Stimulated activated CD4-positive, alpha-beta T cell treated with anti-CD3 and anti-CD28 coated beads, Interleukin-4, amount 100 ng/mL, for 4 hours (primary cell): Measurements from ENCODE around the gene KRT80.

ENCODE experiments used
- DNase-seq, 2 experiments: peaks; one replicate each; pipeline ENCODE4 v3.0.0-alpha.2; 2020

KRT80 gene

GRCh38 chr12:52210925-52211650 is 19.3 kb upstream of the KRT80 start:
- DNase-seq = no peak

DNA sequence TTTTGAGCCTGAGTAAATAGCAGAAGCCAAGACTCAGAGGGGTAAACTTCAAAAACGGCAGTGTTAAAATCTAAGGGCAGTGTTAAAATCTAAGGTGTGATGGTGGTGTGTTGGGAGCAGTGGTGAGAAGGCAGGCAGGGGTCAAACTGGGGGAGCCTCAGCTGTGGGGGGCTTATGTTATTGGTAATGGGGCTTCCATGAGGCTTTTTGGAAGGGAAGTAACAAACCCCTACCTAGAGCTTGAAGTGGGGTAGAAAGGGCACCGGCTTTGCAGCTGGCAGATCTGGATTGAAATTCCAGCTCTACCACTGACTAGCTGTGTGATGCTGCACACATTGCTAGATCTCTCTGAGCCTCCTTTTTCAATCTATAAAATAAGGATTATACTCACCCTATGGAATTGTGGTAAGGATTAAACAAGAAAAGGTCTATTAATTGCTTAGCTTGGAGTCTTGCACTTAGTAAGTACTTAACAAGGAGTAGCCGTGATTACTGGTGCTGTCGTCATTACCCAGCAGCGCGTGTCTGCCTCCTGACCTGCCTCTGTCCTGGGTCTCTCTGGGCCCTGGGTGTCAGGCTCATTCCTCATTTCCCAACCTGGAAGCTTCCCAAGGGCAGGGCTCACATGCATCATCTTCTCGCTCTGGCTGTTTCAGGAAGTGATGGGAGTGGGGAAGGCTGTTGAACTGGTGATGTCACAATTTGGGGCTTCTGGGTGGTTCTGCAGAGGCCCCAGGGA is 18.5 kb upstream of the KRT80 start:
- no peak for DNase-seq

GRCh38 chr12:52209321-52209720 is 17.5 kb upstream of the KRT80 start:
- DNase-seq = no peak

DNA sequence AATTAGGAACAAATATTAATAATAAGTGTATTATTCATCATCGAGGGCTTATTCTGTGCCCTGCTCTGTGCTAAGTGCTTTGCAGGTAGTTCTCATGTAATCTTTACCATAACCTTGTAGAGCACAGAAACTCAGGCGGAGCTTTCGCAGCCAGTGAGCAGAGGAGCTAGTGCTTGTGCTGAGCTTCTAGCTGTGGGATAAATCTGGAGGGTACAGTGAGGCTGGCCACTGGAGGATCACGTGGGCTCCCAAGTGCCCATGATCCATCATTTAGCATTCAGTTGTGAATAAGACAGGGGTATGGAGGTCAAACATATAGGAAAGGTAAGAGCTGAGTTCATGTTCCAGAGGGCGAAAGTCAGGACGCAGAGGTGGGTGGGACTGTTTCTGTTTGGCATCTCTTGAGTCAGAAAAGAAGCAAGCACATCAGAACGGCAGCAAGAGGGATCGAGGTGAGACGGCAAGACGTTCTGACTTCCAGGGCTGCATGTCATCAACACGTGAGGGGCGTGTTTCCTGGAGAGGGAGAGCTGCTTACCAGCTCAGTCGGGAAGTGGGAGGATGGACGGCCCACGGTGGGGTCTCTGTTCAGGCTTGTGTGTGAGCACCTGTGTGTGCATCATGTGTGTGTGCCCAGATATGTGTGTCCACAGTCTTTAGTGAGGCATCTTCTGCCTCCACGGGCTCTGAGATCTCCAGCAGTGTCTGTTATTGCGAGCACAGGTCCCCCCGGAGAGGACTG is 16.8 kb upstream of the KRT80 start:
- no peak for DNase-seq

DNA sequence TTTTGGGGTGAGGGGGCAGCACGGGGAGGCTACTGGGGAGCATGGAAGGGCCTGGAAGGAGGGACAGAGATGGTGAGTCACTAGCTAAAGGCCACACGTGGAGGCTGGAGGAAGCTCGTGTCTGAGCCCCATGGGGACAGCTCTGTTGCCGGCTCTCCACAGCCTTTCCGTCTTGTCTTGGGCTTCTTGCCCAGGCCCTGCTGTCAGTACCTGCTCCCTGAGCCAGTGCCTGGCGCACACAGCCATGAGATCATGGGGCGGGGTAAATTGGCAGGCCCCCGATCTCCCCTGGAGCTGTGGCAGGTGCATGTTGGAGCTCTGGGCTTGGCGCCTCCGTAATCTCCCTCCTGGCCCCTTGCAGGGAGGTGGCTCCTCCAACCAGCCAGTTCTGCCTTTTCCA is 16.1 kb upstream of the KRT80 start:
- no peak for DNase-seq

- DNase-seq = no peak
These were observed 15.3 kb upstream of the KRT80 start for GRCh38 chr12:52207106-52207505.

DNA sequence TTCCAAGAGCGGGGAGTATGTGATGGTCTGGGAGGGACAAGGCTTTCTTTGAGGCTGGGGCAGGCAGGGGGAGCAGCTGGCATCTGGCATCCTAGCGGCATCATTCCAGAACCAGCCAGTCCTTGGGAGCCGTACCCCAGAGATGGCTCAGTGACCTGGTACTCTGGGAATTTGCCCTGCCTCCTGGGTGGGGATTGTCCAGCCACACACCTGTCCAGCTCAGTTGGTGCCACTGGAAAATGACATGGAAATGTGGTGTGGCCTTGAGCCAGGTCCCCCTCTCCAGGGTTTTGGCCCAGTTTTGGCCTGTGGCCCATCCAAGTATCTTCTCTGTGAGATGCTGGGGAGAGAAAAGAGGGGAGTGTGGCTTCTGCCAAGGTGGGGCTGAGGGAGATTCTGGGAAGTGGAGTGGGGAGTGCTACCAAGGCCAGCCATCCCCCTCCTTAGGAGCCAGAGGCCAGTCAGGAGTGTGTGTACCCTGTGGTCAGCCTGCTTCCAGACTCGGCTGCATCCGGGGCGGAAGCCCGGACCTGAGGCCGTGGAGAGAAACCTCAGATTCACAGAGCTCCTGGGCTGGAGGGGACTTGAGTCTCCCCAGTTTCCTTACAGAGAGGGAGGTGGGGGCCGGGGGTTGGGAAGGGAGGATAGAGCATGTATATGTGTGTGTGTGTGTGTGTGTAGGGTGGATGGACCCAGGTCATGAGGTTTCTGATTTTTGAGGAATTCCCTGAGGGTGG is 14.7 kb upstream of the KRT80 start:
- DNase-seq = no peak

GRCh38 chr12:52205612-52206303 is 13.9 kb upstream of the KRT80 start:
- DNase-seq = no peak

GRCh38 chr12:52204931-52205505 is 13.2 kb upstream of the KRT80 start:
- DNase-seq = no peak

DNA sequence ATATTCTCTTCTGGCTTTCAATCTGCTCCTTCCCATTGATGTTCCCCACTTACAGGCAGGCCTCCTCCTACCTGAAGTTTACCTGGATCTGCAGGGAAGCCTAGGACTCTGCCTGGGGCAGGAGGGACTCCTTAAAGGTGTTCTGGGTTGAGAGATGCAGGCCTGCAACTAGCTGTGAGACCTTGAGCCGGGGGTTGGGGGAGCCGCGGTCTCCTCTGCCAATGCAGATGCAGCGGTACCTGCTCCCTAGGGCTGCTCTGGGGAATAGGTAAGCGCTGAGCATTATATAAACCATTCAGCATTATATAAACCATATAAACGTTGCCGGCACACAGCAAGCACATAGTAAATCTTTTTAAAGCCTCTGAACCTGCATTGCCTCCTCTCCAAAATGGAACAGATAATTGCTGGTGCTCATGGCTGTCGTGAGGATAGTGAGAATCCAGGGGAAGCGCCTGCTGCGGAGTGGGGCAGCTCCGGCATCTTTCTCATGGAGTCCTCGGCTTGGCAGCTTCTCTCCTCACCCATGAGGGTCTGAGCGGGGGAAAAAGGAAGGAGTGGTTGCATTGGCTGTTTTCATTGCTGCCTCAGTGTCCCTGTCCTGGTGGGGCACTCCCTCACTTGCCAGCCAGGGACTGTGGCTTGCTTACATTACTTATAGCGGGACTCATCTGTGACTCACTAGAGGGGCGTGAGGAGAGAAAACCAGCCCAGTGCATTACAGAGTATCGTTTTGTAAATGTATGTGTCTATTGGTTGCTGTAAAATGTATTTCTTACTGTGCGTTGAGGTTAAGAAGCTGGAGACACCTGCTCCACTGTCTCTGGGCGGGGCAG is 12.5 kb upstream of the KRT80 start:
- no peak for DNase-seq

- DNase-seq = peak in 1 of 2 experiments; percentile 43
These were observed 11.5 kb upstream of the KRT80 start for GRCh38 chr12:52203079-52203921.

DNA sequence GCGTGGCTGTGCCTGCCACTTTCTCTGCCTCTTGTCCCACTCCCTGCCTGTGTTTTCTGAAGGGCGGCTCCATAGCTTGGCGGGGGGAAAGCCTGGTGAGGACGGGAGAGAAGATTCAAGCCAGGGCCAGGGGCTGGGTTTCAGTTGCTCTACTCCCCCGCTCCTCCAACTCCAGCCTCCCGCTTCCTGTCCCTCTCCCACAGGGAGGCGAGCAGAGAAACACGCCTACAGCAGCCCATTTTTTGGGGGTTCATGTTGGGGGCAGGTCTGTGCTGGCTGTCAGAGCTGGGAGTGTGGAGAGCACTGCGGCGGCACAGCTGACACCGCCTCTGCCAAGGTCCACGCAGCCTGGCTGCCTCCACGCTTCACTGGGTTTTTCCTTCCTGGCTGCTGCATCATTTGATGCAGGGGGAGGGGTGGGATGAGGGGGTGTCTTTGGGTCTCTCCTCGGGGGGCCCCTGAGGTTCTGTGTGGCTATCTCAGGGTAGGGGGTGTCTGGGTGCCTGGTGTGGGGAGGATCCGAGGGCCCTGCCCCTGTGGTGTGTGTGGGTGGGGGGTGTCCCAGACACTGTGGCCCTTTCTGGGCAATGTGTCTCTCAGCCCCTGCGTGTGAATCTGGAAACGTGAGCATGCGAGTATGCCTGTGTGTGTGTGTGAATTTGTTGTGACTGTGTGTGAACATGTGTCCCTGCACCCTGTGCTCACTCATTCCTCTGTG is 10.7 kb upstream of the KRT80 start:
- no peak for DNase-seq

GRCh38 chr12:52201451-52201839 is 9.6 kb upstream of the KRT80 start:
- DNase-seq = no peak

- no peak for DNase-seq
These were observed 9.1 kb upstream of the KRT80 start for GRCh38 chr12:52200781-52201450.

DNA sequence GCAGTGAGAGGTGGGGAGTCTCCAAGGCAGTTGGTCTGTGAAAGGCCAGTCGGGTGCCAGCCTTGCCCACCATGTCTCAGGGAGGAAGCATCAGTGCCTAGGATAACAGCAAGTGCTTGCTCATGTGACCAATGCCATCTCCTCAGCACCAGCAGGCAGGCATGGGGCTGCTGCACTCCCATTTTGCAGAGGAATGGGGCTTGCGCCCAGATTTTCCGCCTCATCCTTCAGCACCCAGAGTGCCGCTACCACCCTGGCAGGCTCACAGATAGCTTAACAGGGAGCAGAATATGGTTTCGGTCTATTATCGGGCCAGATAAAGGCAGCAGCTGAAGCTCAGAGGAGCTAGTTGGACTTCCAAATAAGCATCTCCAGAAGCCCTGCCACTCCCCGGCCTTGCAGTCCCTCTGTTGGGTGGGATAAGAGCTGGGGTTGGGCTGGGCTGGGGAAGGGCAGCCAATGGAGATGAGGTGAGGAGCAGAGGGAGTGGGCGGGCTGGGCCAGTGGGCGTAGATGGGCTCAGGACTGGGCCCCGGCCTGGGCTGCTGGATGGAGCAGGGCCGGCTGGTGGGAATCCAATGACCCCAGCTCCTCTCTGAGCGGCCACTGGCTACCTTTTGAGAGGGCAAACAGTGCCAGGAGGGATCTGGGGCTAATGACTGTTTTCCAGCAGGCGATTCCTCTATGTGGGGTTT is 8.4 kb upstream of the KRT80 start:
- DNase-seq = no peak

- no peak for DNase-seq
These were observed 7.6 kb upstream of the KRT80 start for GRCh38 chr12:52199294-52199919.

GRCh38 chr12:52198454-52199215 is 6.8 kb upstream of the KRT80 start:
- DNase-seq = no peak
